Sigmoid colon (tissue), 4 donors: ENCODE measurements around the gene TARDBP.

ENCODE experiments used
- EP300 ChIP-seq, 4 donors: sonication (generic); formaldehyde crosslinking; IDR thresholded peaks; one replicate each; pipeline ENCODE4 v1.6.1; 2017; ENCODE audit warnings: antibody characterized with exemption in 4 of 4
- POLR2A ChIP-seq, 2 donors: fragments of 450-650 bp; IDR thresholded peaks; one replicate each; pipeline ENCODE4 v1.6.1; 2016; ENCODE audit warnings: antibody characterized with exemption in 2 of 2, mild to moderate bottlenecking in 2 of 2, moderate library complexity in 2 of 2

- no peak for TF ChIP-seq EP300 (IDR thresholded peaks at IDR 0.05)
- TF ChIP-seq POLR2A (IDR thresholded peaks at IDR 0.05), result no peak
Measured at GRCh38 chr1:10978719-10979118, 33.7 kb upstream of the TARDBP start.
